ENCODE measurements around the gene DOCK6.

DOCK6 gene
- 0.90 to 11.8 (median 3.3) reads per million in 17 experiments for total RNA-seq

DNA sequence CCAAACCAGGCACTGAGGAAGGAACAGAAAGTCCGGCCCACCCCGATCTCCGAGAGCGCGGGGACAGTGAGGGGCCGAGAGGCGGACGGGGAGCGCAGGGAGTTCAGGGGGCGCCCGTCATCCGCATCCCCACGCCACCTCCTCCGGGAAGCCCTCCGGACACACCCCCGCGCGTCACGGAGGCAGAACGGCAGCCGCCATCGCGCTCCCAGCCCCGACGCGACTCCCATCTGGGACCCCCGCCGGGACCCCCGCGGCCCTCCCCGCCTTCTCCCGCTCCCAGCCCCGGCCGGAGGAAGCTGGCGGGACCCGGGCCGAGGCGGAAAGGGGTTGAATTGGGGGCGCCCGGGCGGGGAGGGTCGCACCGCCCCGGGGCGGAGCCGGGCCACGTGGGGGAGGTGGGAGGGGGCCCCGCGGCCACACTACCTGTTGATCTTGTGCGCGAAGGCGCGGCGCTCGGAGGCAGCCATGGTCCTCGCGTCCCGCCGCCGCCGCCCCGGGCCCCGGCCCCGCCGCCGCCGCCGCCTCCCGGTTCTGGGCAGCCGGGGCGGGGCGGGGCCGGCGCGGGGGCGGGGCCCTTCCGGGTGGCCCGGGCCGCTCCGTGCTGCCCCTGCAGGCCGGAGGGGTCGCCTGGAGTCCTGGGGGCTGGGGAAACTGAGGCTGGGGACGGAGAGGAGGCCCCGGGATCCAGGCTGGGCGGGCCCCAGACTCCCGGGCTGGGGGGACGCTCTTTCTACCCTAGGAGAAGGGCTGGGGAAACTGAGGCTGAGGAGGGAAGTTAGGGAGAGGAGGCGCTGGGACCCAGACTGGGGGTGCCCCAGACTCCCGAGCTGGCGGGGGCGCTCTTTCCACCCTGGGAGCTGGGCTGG is at the start of gene DOCK6:
Gene DOCK6, minus strand, starts transcription at position 554 of the 869 bp plus-strand sequence. Its CDS starts 84 bp downstream, at position 470.
- peak; percentile 21 to 75 (median 44) for DNase-seq

- no peak for DNase-seq
These were observed 44.0 kb upstream of the DOCK6 start for GRCh38 chr19:11306337-11306736.

- no peak for DNase-seq
These were observed 42.6 kb upstream of the DOCK6 start for GRCh38 chr19:11304936-11305335.

- DNase-seq = no peak
These were observed 38.4 kb upstream of the DOCK6 start for GRCh38 chr19:11300811-11301120.

DNA sequence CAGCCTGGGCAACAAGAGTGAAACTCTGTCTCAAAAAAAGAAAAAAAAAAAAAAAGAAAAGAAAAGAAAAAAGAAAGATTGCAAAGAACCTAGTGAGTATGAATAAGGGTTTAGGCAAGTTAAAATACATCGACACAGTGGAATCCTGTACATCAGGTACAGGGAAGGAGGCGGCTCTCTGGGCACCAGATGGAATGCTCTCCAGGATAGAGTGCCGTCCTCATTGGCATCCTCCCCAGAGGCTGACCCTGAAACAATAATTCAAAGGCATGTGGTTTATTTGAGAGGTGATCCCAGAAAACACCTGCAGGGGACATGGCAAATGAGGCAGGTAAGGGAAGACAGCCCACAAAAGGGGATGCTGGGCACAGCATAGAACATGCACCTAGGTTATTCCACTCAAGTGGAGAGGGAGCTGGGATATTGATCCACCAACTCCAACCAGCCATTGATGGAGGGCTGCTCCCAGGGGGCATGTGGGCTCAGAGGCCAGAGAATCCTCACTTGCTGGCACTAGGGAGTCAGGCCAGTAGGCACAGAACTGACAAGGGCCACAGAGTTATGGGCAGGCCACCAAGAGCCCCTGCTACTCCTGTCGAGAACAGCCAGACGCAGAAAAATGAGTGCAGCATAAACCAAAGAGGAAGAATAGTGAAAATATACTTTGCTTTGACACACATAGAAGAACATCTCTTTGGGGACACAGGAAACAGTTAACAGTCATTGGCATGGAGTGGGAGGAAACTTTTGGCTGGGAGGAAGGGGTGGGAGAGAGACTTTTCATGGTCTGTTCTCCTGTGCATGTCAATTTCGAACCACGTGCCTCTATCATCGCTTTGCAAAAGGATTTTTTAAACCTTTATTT is 37.9 kb upstream of the DOCK6 start:
- DNase-seq = peak in 3 of 4 experiments; percentile 39 to 59 (median 56)

DNA sequence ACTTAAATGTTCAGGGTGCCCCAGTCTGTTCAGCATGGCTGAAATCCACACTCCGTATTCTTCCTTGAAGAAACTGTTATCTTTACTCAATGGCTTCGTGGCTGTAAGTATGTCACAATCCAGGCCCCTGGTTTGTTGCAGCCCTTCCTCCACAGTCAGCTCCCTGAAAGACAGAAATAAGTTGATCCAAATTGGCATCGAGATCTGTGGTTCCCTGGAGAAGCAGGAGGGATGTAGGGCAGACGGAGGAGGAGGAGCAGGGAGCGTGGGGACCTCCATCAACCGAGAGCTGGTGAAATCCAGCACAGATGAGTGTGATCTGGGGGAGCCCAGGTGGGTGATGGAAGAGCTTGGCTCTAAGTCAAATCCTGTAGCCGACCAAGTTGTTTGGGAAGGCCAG is 33.9 kb upstream of the DOCK6 start:
- peak in 1 of 4 experiments; percentile 30 for DNase-seq

DNA sequence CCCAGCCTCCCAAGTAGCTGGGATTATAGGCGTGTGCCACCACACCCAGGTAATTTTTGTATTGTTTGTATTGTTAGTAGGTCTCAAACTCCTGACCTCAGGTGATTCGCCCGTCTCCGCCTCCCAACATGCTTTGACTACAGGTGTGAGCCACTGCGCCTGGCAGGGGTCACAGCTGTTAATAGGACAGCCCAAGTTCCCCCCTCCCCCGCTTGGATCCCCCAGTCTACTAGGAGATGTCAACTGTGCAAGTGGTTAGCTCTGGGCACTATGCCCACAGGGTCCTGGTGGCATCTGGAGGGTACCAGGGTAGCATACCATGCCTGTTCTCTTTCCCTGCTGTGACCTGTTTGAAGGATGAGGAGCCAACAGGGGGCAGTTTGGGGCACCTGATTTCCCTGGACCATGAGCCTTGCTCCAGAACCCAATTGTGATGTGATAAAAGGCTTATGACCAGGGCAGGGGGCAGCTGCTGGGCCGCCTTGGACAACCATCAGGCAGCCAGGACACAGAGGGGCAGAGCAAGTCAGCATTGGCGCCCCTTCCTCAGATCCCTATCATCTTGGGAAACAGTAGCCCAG is 33.4 kb upstream of the DOCK6 start, which contains the start of gene TSPAN16:
Gene TSPAN16, plus strand, starts transcription at position 496 of the 581 bp plus-strand sequence. CDS start 138 bp downstream, outside the sequence.
- DNase-seq = no peak

- no peak for DNase-seq
These were observed 32.9 kb upstream of the DOCK6 start for GRCh38 chr19:11295180-11295579.

- DNase-seq = peak; percentile 98 to 99 (median 99)
These were observed 31.4 kb upstream of the DOCK6 start for GRCh38 chr19:11293433-11294389.

DNA sequence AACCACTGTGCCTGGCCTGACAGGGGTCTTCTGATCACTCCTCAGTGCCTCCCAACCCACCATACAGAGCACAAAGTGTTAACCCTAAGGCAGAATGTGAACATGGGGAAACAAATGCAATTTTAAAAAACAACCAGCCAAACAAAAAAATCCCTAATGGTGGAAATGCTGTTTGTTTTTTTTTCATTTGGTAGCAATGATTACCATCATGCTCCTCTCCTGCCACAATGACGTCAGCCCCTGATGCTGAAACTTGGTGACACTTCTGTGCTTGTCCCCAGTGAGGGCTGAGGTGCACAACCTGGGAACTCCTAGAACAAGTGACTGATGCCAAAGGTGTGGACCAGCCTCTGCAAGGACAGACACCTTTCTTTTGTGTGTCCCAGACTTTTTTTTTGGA is 29.7 kb upstream of the DOCK6 start:
- peak in 3 of 4 experiments; percentile 30 to 42 (median 39) for DNase-seq

GRCh38 chr19:11291415-11291814 is 29.1 kb upstream of the DOCK6 start:
- DNase-seq = peak in 2 of 4 experiments; percentile 24 to 42

DNA sequence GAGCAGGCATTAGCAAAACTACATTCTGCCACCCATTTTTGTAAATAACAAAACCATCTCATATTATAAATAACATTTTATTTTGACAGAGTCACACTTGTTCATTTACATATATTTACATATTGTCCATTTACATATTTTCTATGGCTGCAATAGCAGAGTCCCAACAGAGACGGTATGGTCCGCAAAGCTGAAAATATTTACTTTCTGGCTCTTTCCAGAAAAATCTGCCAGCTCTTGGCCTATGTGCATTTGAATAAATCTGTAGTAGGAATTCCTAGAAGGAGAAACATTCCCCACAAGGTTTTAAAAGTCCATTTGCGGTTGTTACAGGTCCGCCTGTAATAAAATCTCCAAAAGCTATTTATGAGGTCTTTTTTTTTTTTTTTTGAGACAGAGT is 27.9 kb upstream of the DOCK6 start:
- no peak for DNase-seq

- peak; percentile 41 to 65 (median 54) for DNase-seq
These were observed 26.0 kb upstream of the DOCK6 start for GRCh38 chr19:11288349-11288748.

- DNase-seq = peak; percentile 57 to 76 (median 72)
These were observed 24.1 kb upstream of the DOCK6 start for GRCh38 chr19:11286312-11286974.

DNA sequence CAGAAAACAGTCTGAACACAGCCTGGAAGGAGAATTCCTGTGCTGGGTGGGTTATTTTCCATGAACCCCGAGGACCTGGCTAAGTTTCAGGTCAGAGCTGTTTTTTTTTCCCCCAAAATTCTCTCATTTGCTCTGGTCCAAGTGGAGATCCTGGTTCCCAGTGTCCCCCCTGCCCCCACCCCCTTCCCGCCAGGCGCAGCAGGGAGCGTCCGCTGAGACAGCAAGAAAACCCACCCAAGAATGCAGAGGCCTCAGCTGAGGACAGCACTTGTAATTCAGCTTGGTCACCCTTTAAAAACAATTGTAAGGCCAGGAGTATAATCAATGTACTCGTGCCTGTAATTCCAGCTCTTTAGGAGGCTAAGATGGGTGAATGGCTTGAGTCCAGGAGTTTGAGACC is 22.2 kb upstream of the DOCK6 start:
- no peak for DNase-seq

DNA sequence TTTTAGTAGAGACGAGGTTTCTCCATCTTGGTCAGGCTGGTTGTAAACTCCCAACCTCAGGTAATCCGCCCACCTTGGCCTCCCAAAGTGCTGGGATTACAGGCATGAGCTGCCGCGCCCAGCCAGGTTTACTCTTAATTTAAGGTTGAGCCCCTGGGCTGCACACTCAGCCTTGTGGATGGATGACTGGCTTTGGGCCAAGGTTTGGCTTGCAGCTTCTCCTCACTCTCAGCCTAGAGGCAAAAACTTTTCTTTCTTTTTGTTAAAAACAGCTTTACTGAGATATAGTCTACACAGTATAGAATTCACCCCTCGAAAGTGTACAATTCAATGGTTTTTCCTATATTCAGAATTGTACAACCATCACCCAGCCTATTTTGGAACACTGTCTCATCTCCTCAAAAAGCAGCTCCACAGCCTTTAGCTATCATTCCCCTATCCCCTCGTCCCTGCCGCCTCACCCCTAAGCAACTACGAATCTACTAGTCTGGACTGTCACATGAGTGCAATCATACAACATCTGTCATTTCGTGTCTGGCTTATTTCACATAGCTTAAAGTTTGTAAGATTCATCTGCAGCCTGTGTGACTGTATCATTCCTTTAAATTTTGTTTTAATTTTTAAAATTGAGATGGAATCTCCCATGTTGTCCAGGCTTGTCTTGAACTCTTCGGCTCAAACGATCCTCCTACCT is 19.2 kb upstream of the DOCK6 start:
- no peak for DNase-seq

- DNase-seq = peak; percentile 36 to 57 (median 46)
These were observed 17.3 kb upstream of the DOCK6 start for GRCh38 chr19:11279505-11280236.

- no peak for DNase-seq
These were observed 16.3 kb upstream of the DOCK6 start for GRCh38 chr19:11278670-11279069.

GRCh38 chr19:11274533-11275086 is 12.3 kb upstream of the DOCK6 start:
- DNase-seq = no peak
